ENCODE measurements around the gene BAIAP2L1.

DNA sequence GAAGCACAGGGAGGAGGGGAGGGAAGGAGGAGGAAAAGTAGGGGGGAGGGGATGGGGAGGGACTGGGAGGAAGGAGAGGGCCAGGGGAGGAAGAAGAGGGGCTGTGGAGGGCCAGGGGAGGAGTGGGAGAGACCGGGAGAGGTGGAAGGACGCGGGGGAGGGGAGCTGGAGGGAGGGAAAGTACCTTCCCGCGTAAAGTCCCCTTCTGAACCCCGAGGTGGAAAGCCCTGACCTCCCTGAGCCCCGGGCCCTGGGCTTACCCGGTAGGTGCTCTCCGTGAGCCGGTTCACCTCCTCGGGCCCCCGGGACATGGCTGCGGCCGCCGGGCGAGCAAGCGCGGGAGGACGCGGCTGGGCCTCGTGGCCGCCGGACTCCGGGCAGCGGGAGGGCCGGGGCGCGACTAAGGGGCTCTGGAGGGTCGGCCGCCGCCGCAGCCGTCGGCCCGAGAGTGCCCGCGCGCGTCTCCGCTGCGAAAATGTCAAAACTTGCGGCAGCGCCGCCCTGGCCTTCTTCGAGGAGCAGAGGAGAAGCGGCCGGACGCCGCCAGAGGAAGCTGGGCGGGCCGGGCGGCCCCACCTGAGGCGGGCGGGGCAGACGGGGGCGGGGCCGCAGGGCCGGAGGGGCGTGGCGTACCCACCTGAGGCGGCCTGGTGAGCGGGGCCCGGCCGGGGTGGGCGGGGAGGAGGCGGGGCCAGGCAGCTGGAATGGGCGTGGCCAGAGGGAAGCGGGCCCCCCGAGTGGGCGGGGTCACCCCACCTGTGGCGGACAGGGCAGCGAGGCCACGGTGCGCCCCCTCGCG is at the start of gene BAIAP2L1:
- peak in 1 of 4 donors; percentile 91 for TF ChIP-seq CTCF (IDR thresholded peaks at IDR 0.05)
- TF ChIP-seq POLR2A (IDR thresholded peaks at IDR 0.05), result peak; percentile 70

Data from right lobe of liver (tissue), 4 donors.